SK-N-SH treated with all-trans-retinoic acid at 6 μM for 48 hours (cell line): ENCODE data around the gene ADIPOR2.

Experiments used
- PPARA ChIP-seq: fragments of 250-450 bp; sonication (Bioruptor Pico); IDR thresholded peaks from 2 replicates; pipeline ENCODE4 v1.5.0; 2020; ENCODE audit warnings: mild to moderate bottlenecking, borderline replicate concordance
- TOX ChIP-seq: fragments of 250-450 bp; sonication (Bioruptor Pico); IDR thresholded peaks from 2 replicates; pipeline ENCODE4 v1.8.0; 2021; ENCODE audit warnings: mild to moderate bottlenecking, moderate library complexity, borderline replicate concordance
- ZNF565 ChIP-seq: fragments of 450-650 bp; formaldehyde crosslinking; conservative IDR thresholded peaks from 2 replicates; pipeline ENCODE4 v1.5.0; 2020; ENCODE audit warnings: low read depth, mild to moderate bottlenecking, moderate library complexity

DNA sequence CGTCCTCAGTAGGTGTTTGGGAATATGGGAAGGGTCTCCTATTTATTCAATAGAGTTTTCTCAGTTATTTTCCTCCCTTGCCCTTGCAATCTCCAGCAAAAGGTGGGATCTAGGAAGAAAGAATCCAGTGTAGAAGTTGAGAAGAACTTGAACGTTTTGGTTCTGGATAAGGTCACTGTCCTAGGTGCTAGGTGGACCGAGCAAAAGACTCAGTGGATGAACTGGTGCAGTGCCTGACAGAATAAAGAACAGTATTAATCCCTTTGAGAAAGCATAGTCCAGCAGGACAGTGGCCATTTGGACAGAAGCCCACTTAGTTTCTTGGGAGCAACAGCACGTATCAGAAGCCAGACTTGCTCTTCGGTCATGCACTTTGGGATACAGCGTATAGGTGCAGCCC lies 96.8 kb downstream of the ADIPOR2 start:
- TF ChIP-seq PPARA (CRISPR knock-in tag) (no peak), ZNF565 (CRISPR knock-in tag) (no peak), TOX (CRISPR knock-in tag) (no peak)
